ENCODE data around the gene RAE1.

GRCh38 chr20:57426831-57427230, 75.8 kb downstream of the RAE1 start:
- TF ChIP-seq, protein P1, sequence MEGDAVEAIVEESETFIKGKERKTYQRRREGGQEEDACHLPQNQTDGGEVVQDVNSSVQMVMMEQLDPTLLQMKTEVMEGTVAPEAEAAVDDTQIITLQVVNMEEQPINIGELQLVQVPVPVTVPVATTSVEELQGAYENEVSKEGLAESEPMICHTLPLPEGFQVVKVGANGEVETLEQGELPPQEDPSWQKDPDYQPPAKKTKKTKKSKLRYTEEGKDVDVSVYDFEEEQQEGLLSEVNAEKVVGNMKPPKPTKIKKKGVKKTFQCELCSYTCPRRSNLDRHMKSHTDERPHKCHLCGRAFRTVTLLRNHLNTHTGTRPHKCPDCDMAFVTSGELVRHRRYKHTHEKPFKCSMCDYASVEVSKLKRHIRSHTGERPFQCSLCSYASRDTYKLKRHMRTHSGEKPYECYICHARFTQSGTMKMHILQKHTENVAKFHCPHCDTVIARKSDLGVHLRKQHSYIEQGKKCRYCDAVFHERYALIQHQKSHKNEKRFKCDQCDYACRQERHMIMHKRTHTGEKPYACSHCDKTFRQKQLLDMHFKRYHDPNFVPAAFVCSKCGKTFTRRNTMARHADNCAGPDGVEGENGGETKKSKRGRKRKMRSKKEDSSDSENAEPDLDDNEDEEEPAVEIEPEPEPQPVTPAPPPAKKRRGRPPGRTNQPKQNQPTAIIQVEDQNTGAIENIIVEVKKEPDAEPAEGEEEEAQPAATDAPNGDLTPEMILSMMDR (conservative IDR thresholded peaks at IDR 0.05 in 1 of 2, IDR thresholded peaks at IDR 0.05 in 1 of 2; ENCODE audit: low read depth in 1 of 2, low read length in 2 of 2): no peak
- TF ChIP-seq EZH2 (IDR thresholded peaks at IDR 0.05; ENCODE audit: low read length, missing control alignments): no peak

Data from fibroblast of lung (primary cell).